Measurements from ENCODE around the gene UGT3A2.

- TF ChIP-seq RARB (CRISPR knock-in tag; IDR thresholded peaks at IDR 0.05) = no peak
- TF ChIP-seq ZFP3 (CRISPR knock-in tag; IDR thresholded peaks at IDR 0.05) = no peak
- no peak for TF ChIP-seq BACH2 (CRISPR knock-in tag; IDR thresholded peaks at IDR 0.05; ENCODE audit: borderline replicate concordance)
- no peak for TF ChIP-seq PATZ1 (CRISPR knock-in tag; IDR thresholded peaks at IDR 0.05; ENCODE audit: borderline replicate concordance)
- no peak for TF ChIP-seq TCF4 (CRISPR knock-in tag; IDR thresholded peaks at IDR 0.05; ENCODE audit: borderline replicate concordance)
- no peak for TF ChIP-seq ZFP30 (CRISPR knock-in tag; IDR thresholded peaks at IDR 0.05)
- TF ChIP-seq ARNTL (CRISPR knock-in tag; IDR thresholded peaks at IDR 0.05; ENCODE audit: borderline replicate concordance, low read depth) = no peak
- TF ChIP-seq SNAI2 (CRISPR knock-in tag; IDR thresholded peaks at IDR 0.05) = no peak
- TF ChIP-seq CSDC2 (CRISPR knock-in tag; IDR thresholded peaks at IDR 0.05) = no peak
- TF ChIP-seq ESRRG (CRISPR knock-in tag; IDR thresholded peaks at IDR 0.05) = no peak
- TF ChIP-seq CSRNP3 (CRISPR knock-in tag; IDR thresholded peaks at IDR 0.05) = no peak
Observed at GRCh38 chr5:36073595-36074216, 7.0 kb upstream of the UGT3A2 start.

All from SK-N-SH treated with all-trans-retinoic acid at 6 μM for 48 hours (cell line).